Activated CD4-positive, alpha-beta T cell treated with anti-CD3 and anti-CD28 coated beads, Interleukin-2, amount 50 U/mL, for 48 hours (primary cell): ENCODE results near the gene MX2.
"Not testable (repeated sequence)": the region's sequence is repeated elsewhere in the genome, so short reads cannot be mapped to it uniquely, and the experiment has no call there.

Experiments
- DNase-seq, 2 experiments: peaks; one replicate each; pipeline ENCODE4 v3.0.0-alpha.2; 2020

MX2 gene

GRCh38 chr21:41342035-41342434, 19.8 kb upstream of the MX2 start:
- no peak for DNase-seq

GRCh38 chr21:41344146-41344545, 17.7 kb upstream of the MX2 start:
- DNase-seq: no peak

GRCh38 chr21:41345356-41345755, 16.5 kb upstream of the MX2 start:
- DNase-seq: no peak

GRCh38 chr21:41345934-41346685, 15.7 kb upstream of the MX2 start:
- DNase-seq: no peak

GRCh38 chr21:41346758-41347157, 15.1 kb upstream of the MX2 start:
- no peak for DNase-seq

GRCh38 chr21:41348434-41348833, 13.4 kb upstream of the MX2 start:
- no peak for DNase-seq

GRCh38 chr21:41349126-41349525, 12.7 kb upstream of the MX2 start:
- DNase-seq: no peak

- DNase-seq: no peak
Measured at GRCh38 chr21:41349619-41350390, 12.0 kb upstream of the MX2 start.

- DNase-seq: no peak
Measured at GRCh38 chr21:41350436-41351155, 11.2 kb upstream of the MX2 start.

GRCh38 chr21:41357546-41357945, 4.3 kb upstream of the MX2 start:
- no peak for DNase-seq

GRCh38 chr21:41358193-41359166, 3.3 kb upstream of the MX2 start:
- DNase-seq: no peak

- no peak for DNase-seq
Measured at GRCh38 chr21:41359286-41359685, 2.5 kb upstream of the MX2 start.

- not testable (repeated sequence) for DNase-seq
Measured at GRCh38 chr21:41359754-41360071, 2.1 kb upstream of the MX2 start.

GRCh38 chr21:41360072-41360821, 1.6 kb upstream of the MX2 start:
- no peak for DNase-seq

- DNase-seq: no peak
Measured at GRCh38 chr21:41361053-41361785, 608 bp upstream of the MX2 start.

GRCh38 chr21:41362605-41363369, 960 bp downstream of the MX2 start:
- no peak for DNase-seq

GRCh38 chr21:41363370-41364270, 1.8 kb downstream of the MX2 start:
- no peak for DNase-seq

GRCh38 chr21:41364308-41364707, 2.5 kb downstream of the MX2 start:
- peak in 1 of 2 experiments; percentile 41 for DNase-seq
